Stimulated activated CD8-positive, alpha-beta memory T cell treated with anti-CD3 and anti-CD28 coated beads, Interleukin-7, amount 100 ng/mL, for 4 hours (primary cell): ENCODE measurements around the gene P3R3URF.

Source experiments
- DNase-seq, 2 donors: peaks; one replicate each; pipeline ENCODE4 v3.0.0-alpha.2; 2020; ENCODE audit warnings: low read depth in 2 of 2

The P3R3URF gene

DNA sequence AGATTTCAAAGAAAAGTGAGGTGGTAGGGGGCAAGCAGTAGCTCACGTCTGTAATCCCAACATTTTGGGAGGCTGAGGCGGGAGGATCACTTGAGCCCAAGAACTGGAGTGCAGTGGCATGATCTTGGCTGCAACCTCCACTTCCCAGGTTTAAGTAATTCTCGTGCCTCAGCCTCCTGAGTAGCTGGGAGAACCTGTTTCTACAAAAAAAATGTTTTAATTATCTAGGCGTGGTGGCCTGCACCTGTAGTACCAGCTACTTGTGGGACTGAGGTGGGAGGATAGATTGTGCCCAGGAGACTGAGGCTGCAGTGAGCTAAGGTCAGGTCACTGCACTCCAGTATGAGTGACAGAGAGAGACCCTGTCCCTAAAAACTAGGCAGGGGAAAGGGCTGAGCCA is 4.0 kb downstream of the P3R3URF start:
- no peak for DNase-seq

DNA sequence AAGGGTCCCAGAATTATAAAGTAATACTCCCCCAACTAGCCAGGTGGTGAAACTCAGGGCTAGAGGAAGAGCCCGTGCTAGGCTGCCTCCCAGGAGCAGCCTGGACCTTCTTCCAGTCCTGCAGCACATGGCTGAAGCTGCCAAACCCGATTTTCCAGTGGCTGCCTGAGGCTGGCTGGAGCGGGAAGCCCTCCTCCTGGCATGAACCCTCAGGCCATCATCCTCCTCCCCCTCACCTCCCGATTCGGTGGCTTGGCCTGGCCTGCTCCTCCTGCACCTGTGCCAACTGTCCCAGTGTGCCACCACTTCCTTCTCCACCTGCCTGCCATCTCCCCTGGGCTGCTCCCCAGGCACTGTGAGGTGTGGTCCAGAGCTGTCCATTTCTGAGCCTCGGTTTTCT is 4.4 kb downstream of the P3R3URF start:
- no peak for DNase-seq

DNA sequence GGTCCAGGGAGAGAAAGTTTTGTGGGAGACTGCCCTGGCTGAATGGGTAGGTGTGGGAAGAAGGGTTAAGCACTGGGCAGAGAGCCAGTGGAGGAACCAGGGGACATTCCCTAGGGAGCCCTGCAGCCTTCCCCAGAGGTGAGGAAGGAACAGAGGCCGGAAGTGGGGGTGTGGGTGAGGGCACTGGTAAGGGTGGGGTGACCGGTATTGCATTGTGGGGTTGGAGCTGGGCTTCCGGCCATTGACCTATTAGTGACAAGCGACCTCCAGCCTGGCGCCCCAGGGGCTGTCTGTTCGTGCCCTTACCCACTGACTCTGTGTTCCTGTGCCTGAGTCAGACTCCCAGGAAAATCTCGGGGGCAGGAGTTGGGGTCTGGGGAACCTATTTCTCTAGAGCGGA is 4.9 kb downstream of the P3R3URF start:
- no peak for DNase-seq

DNA sequence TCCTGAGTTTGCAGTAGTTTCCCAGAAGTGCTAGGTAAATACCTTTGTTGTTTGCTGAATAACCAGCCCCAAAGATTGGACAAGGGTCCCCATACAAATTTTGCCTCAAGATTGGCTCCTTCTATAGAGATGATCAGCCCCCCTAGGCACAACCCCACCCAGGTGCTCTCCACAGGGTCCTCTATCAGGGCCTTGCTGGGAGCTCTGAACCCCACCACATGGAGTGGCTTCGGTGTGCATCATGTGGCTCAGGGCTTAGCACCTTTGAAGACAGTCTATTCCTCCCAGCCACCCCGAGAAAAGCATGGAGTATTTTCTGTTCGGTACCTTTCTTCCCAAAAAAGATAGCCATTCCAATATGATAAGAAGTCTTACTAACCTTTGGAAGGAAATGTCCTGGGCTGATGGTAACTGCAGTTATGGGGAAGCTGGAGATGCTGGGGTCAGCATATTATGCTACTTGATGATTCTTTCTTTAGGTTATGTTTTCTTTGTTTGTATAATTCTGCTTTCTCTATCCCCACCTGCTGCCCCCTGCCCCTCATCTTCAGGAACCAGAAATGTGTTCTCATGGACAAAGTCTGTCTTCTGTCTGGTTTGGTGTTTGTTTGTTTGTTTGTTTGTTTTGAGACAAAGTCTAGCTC is 6.4 kb downstream of the P3R3URF start:
- no peak for DNase-seq

DNA sequence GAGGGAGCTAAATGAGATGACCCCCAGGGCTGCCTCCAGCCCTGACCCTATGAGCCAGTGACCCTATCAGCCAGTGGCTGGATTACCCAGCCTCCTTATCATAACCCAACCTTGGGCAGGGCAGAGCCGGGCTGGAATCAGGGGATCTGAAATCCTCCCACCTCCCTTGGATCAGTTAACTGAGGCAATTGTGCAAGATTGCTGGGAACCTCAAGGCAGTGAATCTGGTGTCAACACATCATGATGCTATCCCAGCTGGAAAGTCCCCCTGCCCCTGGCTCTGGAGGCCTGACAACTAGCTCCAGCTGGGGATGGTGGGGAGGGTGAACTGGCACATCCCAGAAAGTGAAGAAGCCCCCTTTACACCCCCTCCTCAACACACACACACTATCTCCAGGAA is 7.8 kb downstream of the P3R3URF start:
- DNase-seq, result no peak

DNA sequence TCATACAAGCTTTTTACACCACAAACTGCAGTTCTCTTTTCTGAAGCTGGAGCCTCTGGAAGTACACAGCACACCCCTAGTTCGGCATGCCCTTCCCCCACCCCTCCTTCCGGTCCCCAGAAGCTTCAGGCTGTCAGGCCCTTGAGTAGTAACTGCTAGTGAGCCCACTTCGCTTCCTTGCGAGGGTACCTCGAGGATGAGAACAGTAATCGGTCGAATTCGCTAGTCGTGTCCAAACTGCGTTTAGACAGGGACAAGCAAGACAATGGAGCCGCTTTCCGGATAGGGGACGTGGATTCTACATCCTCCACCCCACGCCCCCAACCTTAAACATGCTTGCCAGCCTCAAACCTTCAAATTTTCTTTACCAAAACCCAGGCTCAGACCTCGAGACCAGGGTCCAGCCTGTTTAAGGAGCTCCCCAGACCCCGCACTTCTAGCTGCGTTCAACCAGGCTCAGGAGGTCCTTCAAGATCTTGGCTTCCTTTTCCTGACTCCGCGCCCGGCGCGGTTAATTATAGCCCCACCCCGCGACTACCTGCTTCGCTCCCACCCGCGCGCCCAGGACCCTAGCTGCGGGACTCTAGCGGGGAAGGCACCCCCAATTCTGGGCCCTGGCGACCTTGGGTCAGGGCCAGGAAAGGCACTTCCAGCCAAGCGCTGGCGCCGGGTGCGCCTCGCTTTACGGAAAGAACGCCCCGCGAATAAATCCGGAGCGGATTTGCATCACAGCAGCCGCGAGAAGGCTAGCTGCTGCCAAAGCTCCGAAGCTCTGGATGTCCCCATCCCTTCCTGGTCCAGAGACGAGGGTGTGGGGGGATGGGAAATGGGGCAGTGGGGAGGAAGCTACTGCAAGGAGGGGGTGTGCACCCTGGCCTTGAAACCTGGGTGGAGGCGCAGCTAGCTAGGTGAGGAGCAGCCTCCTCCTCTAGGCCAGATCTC is 9.5 kb downstream of the P3R3URF start:
- peak in 1 of 2 donors; percentile 17 for DNase-seq

DNA sequence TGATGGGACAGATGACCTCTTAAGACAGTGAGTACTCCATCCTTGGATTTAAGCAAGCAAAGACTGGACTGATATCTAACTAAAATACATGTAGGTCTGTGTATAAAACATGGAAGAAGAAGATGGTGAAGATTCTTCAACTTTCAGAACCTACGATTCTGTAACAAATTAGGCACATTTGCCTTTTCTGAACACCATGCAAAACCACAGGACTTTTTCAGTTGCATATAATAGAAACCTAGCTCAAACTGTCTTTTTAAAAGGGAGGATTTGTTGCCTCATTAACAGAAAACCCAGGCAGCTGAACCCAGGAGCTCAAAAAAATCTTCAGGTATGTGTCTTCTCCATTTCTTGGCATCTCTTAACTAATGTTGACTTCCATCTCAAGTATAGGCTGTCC is 16.1 kb downstream of the P3R3URF start:
- DNase-seq, result no peak

DNA sequence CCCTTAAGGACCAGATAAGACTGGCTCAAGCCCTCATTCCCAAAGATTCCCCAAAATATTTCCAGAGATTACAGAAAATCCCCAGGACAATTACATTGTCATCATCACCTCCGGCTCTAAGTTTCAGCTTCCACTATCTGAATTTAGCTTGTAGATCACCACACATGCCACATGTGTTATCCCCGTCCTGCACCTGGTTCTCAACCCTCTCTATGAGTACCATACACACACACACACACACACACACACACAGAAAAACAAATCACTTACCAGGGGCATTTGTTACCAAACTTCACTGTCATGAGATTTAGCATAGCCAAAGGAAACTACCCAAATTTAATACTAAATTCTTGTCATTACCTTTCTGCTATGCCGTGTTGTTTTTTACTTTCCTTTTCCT is 16.8 kb downstream of the P3R3URF start:
- no peak for DNase-seq

DNA sequence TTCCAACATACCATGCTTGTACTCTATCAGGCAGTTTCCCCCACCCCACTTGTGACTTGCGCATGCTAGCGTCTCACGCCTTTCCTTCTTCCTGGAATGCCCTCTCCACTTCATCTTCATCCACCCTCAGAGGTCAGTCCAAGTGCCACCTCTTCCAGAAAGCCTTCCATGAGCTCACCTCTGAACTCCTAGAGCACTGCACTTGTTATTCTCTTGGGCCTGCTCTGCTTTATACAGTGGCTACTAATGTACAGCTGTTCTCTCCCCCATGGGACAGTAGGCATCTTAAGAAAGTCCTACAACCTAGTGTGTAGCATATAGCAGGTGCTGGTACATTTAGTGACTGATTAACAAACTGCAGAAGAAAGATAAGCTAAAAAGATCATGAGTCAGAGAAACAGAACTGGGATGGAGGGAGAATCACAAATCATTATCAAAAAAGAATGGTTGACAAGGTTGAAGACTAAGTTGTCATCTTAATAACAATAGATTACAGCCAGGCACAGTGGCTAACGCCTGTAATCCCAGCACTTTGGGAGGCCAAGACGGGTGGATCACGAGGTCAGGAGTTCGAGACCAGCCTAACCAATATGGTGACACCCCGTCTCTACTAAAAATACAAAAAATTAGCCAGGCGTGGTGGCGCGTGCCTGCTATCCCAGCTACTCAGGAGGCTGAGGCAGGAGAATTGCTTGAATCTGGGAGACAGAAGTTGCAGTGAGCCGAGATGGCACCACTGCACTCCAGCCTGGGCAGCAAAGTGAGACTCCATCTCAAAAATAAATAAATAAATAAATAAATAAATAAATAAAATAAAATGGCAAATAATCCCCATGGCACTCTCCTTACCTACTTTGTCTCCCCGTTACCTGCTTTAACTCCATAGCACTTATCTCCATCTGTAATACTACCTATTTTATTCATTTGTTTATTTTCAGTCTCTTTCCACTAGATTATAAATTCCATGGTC is 17.7 kb downstream of the P3R3URF start:
- DNase-seq, result no peak

DNA sequence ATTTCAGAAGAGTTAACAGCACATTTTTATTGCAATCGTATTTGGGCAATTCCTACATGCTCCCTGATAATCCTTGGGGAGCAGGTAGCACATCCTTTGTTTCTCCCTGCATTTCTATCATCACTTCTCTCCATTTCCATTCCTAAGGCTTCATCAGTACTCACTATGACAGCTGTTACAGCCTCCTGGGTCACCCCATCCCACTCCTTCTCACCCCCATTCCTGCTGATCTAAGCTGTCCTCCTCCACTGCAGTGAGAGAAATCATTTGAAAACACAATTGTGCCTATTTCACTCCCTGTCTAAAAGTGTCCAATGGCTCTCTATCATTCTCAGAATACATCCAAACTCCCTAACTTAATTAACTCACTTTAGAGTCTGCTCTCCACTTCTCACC is 18.4 kb downstream of the P3R3URF start:
- DNase-seq, result no peak

DNA sequence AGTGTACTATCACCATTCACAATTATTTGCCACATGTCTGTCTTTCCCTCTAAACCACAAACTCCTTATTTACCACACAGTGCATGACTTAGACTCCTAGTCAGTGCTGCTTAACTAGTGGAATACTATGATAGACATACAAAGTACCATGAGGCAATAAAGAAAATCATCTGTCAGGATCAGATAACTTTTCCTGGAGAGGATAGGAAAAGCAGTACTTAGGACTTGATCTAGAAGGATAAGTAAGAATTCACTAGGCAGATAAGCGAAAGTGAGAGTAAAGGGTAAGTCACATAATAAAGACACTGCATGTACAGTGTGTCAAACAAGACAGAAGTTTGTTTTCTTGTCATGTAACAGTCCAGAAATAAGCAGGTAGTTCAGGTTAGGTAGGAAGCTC is 22.6 kb downstream of the P3R3URF start:
- no peak for DNase-seq

DNA sequence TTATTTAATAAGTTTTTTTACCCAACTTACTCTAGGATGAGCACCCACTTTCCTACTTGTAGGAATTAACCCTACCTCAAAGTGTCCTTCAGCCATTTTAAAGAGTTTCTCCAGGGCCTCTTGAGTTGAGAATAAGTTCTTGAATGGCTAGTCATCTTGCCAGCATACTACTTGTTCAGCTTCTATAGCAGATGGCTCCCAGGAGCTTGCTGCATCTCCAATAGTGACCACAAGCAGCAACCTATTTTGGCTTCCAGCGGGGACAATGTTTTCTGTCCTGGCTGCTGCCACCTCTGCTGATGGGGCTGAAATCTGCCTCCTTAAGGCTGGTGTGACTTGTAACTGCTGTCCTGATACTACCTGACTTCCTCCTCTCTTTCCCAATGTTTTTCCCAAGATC is 23.1 kb downstream of the P3R3URF start:
- no peak for DNase-seq

DNA sequence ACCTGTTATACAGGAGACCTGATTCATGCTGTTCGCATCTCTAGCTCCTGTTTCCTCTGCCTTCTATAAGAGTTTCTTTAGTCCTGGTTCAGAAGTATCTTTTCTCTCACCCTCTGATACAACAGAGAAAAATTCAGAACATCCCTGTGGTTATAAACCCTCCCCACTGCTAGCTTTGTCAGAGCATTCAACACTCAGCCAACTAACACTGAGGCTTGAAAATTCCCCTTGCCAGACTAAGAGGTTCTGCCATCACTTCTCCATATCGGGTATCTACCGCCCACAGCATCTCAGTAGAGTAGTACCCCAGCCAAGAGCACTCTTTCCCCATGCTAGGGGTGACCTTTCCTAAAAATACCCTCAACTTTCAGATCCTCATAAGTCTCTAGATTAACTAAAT is 24.3 kb downstream of the P3R3URF start:
- no peak for DNase-seq

DNA sequence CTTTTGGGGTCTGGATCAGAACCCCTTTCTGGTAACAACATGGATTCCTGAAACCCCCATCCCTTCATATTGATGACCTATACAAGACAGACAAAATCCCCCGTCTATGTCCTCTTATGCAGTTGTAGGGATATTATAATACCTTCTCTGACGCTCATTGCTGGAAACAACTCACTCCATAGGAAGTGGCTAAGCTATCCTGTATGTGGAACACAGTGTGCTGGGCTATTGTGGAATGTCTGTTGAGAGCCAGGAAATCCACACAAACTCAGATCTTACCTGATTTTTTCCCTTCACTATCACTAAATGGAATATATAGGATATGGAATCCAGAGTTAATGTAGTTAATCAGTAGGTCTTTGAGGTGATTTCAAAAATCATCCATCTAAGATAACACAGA is 26.2 kb downstream of the P3R3URF start:
- no peak for DNase-seq

DNA sequence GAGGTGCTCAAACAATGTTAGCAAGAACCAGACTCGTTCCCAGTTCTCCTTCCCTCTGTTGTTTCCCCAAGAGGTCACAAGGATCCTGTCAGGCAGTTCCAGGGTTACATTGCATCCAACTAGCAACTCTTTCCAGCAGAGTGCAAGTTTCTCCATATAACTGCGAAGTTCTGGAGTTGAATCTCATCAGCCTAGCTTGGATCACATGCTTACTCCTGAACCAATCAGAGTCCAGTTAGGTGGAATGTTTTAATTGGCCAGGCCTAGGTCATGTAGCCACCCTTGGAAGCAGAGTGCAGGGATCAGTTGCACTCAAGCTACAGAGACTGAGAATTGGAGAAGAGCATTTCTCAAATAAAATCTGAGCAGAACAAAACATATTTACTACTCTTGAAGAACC is 28.0 kb downstream of the P3R3URF start:
- DNase-seq, result no peak

DNA sequence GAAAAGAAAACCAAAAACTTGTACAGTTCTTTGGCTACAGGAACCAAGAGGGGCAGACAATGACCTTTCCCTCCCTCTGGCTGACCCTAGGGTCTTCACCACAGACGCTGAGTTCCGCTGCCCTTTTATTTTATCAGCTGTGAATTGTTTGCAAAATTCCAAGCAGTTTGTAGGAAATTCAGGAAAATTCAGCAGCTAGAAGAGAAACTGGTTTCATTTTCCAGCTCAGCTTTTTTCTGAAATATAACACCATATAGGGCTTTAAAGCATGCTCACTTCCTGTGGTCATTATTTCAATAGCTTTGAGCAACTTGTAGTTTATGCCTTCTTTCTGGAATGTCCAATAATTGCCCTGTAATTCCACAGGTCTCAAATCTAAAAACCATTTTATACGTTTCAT is 38.4 kb downstream of the P3R3URF start:
- no peak for DNase-seq

DNA sequence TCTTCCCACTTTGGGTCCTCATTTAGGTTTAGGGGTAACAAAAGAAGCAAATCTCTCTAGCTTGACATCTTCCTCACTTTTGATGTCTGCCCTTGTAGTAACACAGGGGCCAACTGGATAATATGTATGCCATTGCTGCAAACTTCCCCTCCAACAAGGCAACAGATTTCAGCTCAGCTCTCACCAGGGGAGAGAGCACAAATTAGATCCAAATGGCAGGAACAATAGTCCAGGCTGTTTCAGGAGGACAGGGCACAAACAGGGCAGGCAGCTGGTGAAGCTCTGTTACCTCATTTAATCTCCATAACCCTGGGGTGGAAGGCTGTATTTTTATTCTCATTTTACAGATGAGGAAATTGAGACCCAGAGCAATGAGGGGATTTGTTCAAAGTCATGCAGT is 39.6 kb downstream of the P3R3URF start:
- no peak for DNase-seq

DNA sequence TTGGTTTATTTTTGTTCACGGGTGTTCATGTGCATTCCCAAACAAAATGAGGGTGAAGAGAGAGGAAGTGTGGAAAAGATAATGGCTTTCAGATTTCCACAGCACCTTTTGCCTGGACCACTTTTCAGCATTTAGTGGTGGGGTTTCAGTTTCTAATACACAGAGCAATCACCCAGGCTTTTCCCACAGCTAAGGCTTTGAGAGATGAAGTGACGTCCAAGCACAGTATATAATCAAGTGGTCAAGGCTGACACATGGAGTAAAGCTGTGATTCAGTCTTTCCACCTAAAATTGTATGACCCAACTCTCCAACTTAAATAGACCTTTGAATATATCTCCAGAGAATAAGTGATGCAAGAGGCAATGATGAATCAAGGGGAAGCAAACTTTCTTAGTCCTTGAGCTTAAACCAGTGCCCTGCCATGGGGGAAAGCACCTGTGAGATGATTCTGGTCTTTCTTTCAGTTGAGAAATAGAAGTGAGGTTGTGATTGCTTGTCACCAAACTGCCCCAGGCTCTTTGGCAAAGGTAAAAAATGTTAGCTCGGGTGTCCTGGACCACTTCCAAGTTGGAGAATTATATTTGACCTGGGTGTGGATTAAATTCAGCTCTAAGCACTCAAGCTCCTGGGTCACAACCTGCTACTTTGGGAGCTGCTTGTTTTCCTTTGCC is 41.5 kb downstream of the P3R3URF start:
- DNase-seq, result no peak

DNA sequence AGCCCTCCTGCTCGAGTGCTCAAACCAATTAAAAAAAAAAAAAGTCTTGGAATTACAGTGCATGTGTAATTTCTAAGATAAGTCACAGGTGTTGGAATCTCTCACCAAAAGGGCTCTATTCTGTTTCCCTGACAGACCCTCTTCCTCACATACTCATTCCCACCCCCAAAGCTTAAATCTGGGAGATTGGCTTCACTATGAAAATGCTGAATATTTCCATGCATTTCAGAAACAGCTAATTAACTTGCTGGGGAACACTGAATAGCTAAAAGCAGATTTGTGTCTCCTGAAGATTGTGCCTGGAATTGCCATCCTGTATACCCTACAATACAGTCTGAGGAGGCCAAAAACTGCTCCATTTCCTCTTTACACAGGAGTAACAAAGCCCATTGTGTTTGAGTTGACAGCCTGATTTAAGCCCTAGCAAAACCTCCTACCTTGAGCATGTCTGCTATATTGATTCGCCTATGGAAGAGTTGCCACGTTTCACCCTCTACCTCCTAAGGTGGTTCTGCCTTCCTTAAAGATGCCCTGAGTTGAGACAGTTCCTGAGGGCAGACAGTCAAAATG is 42.4 kb downstream of the P3R3URF start:
- no peak for DNase-seq

DNA sequence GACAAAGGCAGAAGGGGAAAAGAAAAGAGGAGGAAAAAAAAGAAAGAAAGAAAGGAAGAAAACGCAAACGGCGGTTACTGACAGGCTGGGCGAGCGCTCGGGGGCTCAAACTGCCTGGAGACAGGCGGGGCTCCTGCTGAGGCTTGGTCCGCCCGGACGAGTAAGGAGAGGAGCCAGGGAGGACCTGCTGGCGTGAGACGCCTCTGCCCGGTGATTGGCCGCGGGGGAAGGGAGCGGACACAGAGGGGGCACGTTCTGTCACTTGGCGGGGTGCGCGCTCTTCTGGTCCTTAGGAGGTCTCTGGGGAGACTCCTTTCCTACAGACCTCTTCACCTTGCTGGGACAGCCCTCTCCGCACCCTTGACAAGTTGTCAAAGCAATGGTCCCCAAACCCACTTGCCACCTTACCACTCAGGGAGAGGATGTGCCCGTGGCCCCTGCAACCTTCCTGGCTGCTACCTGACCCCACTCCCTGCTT is 43.1 kb downstream of the P3R3URF start:
- DNase-seq, result peak in 1 of 2 donors; percentile 45

DNA sequence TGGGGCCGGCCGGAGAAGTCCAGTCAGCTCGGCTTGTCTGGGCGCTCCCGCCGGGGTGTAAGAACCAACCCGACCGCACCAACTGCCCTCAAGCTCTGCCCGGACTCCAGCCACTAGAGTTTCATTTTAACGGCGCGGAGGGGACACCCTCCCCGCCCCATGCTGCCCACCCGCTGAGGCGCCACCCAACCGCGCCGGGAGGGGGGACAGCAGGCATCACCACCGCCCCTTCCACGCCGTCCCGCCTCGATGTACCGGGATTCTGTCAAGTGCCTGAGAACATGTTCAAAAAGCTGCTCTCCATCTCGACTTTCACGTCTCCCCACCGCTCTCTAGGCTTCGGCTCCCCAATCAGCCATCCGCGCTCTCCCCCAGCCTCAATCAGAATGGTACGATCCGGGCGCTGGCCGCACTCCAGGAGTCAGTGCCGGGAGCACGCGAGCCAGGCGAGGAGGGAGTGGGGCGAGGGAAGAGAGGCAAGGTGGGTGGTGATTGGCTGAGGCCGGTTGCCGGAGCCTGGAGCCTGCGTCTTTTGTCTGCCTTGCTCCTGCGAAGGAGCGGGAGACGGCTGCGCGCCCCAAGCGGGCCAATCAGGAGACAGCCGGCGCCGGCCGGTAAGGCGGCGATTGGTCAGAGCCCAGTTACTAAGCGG is 43.6 kb downstream of the P3R3URF start, which contains the start of gene PIK3R3:
PIK3R3 (minus strand) TSS at position 101 of the 652 bp plus-strand sequence. CDS start 677 bp downstream, outside the sequence.
- peak; percentile 78 to 86 for DNase-seq
